Rectal smooth muscle tissue (tissue), 1 donor: ENCODE data around the gene ROBO1.
A peak's percentile ranks its signal among the peaks of the same experiment; 100 is the strongest.

Experiments
- H3K27ac ChIP-seq: one replicate; pipeline ENCODE4 v1.7.0; 2013; ENCODE audit warnings: low read depth, low read length, inconsistent platforms
- H3K27me3 ChIP-seq: one replicate; pipeline ENCODE4 v1.7.0; 2013; ENCODE audit warnings: low read length; ENCODE audit not compliant: control insufficient read depth, insufficient read depth
- H3K36me3 ChIP-seq: one replicate; pipeline ENCODE4 v1.7.0; 2013; ENCODE audit warnings: low read length; ENCODE audit not compliant: control insufficient read depth, insufficient read depth
- H3K4me1 ChIP-seq: one replicate; pipeline ENCODE4 v1.7.0; 2013; ENCODE audit warnings: low read length; ENCODE audit not compliant: control insufficient read depth, insufficient read depth
- H3K4me3 ChIP-seq: one replicate; pipeline ENCODE4 v1.7.0; 2013; ENCODE audit warnings: low read length
- H3K9ac ChIP-seq: one replicate; pipeline ENCODE4 v1.7.0; 2013; ENCODE audit warnings: low read length

Gene ROBO1

GRCh38 chr3:79039192-79039591, 728.6 kb downstream of the ROBO1 start:
- Histone ChIP-seq H3K9ac (no peak overlapping the region), H3K27ac (no peak overlapping the region), H3K4me3 (no peak overlapping the region), H3K36me3 (no peaks in the 10 kb centered on the region), H3K27me3 (no peaks in the 10 kb centered on the region), H3K4me1 (no peaks in the 10 kb centered on the region)

GRCh38 chr3:79038636-79039035, 729.2 kb downstream of the ROBO1 start:
- no peaks in the 10 kb centered on the region for H3K27me3 ChIP-seq
- no peaks in the 10 kb centered on the region for H3K36me3 ChIP-seq
- no peak overlapping the region for H3K27ac ChIP-seq
- no peak overlapping the region for H3K9ac ChIP-seq
- H3K4me1 ChIP-seq = no peaks in the 10 kb centered on the region
- H3K4me3 ChIP-seq = no peak overlapping the region

GRCh38 chr3:79038057-79038456, 729.7 kb downstream of the ROBO1 start:
- Histone ChIP-seq H3K4me1 (no peaks in the 10 kb centered on the region), H3K36me3 (no peaks in the 10 kb centered on the region), H3K4me3 (no peak overlapping the region), H3K27me3 (no peaks in the 10 kb centered on the region), H3K9ac (no peak overlapping the region), H3K27ac (no peak overlapping the region)

GRCh38 chr3:79032686-79033318, 735.0 kb downstream of the ROBO1 start:
- no peak overlapping the region for H3K27ac ChIP-seq
- no peak overlapping the region for H3K9ac ChIP-seq
- H3K27me3 ChIP-seq = no peaks in the 10 kb centered on the region
- H3K4me3 ChIP-seq = no peak overlapping the region
- H3K4me1 ChIP-seq = no peaks in the 10 kb centered on the region
- no peaks in the 10 kb centered on the region for H3K36me3 ChIP-seq

GRCh38 chr3:79030157-79030556, 737.6 kb downstream of the ROBO1 start:
- Histone ChIP-seq H3K27ac (no peak overlapping the region), H3K9ac (no peak overlapping the region), H3K4me1 (no peaks in the 10 kb centered on the region), H3K4me3 (no peak overlapping the region), H3K27me3 (no peaks in the 10 kb centered on the region), H3K36me3 (no peaks in the 10 kb centered on the region)

- no peaks in the 10 kb centered on the region for H3K36me3 ChIP-seq
- no peaks in the 10 kb centered on the region for H3K4me1 ChIP-seq
- H3K27me3 ChIP-seq = no peaks in the 10 kb centered on the region
- H3K27ac ChIP-seq = no peak overlapping the region
- no peak overlapping the region for H3K9ac ChIP-seq
- H3K4me3 ChIP-seq = no peak overlapping the region
Observed at GRCh38 chr3:79028916-79029315, 738.9 kb downstream of the ROBO1 start.

- Histone ChIP-seq H3K27ac (no peak overlapping the region), H3K4me3 (no peak overlapping the region), H3K27me3 (no peaks in the 10 kb centered on the region), H3K9ac (no peak overlapping the region), H3K4me1 (no peaks in the 10 kb centered on the region), H3K36me3 (no peaks in the 10 kb centered on the region)
Observed at GRCh38 chr3:79027593-79027992, 740.2 kb downstream of the ROBO1 start.

GRCh38 chr3:79019924-79020173, 747.9 kb downstream of the ROBO1 start:
- no peaks in the 10 kb centered on the region for H3K27me3 ChIP-seq
- H3K4me1 ChIP-seq = no peaks in the 10 kb centered on the region
- no peaks in the 10 kb centered on the region for H3K36me3 ChIP-seq
- H3K9ac ChIP-seq = no peak overlapping the region
- H3K27ac ChIP-seq = no peak overlapping the region
- H3K4me3 ChIP-seq = no peak overlapping the region

- Histone ChIP-seq H3K36me3 (no peaks in the 10 kb centered on the region), H3K4me3 (peak overlapping the region; percentile 80), H3K9ac (peak overlapping the region; percentile 74), H3K27me3 (no peaks in the 10 kb centered on the region), H3K4me1 (no peaks in the 10 kb centered on the region), H3K27ac (peak overlapping the region; percentile 94)
Observed at GRCh38 chr3:79019137-79019923, 748.5 kb downstream of the ROBO1 start.

GRCh38 chr3:79018671-79019136, 749.1 kb downstream of the ROBO1 start:
- no peaks in the 10 kb centered on the region for H3K4me1 ChIP-seq
- no peaks in the 10 kb centered on the region for H3K36me3 ChIP-seq
- no peaks in the 10 kb centered on the region for H3K27me3 ChIP-seq
- H3K9ac ChIP-seq = peak overlapping the region; percentile 37
- H3K4me3 ChIP-seq = peak overlapping the region; percentile 80
- peak overlapping the region; percentile 94 for H3K27ac ChIP-seq

GRCh38 chr3:79018265-79018664, 749.5 kb downstream of the ROBO1 start:
- Histone ChIP-seq H3K4me1 (no peaks in the 10 kb centered on the region), H3K27me3 (no peaks in the 10 kb centered on the region), H3K4me3 (peak overlapping the region; percentile 80), H3K36me3 (no peaks in the 10 kb centered on the region), H3K9ac (peak overlapping the region; percentile 10), H3K27ac (peak overlapping the region; percentile 94)

- Histone ChIP-seq H3K4me1 (peaks cover 3% of the 10 kb centered on the region), H3K27ac (peak overlapping the region; percentile 1), H3K36me3 (no peaks in the 10 kb centered on the region), H3K27me3 (no peaks in the 10 kb centered on the region), H3K4me3 (peak overlapping the region; percentile 80), H3K9ac (no peak overlapping the region)
Observed at GRCh38 chr3:79016587-79017376, 751.0 kb downstream of the ROBO1 start.
